Activated naive CD8-positive, alpha-beta T cell treated with anti-CD3 and anti-CD28 coated beads, Interleukin-2, amount 10 ng/mL, durations not matched to agents 7 days and 5 days (primary cell): Measurements from ENCODE around the gene CCDC74A. TPM values are rescaled to one million over a fixed set of nuclear protein-coding genes. Genes with fewer than 3 reads are reported as not detected.
"Not testable (repeated sequence)": the region's sequence is repeated elsewhere in the genome, so short reads cannot be mapped to it uniquely, and the experiment has no call there.

Source experiments
- ATAC-seq: fragments of 150-1000 bp; cut with Tn5 transposase; one replicate; pipeline ENCODE4 v1.10.0; 2021; ENCODE audit warnings: low read depth, moderate library complexity
- POLR2A ChIA-PET: fragments of 350-600 bp; sonication (Branson Sonifier 250); formaldehyde crosslinking; loops from one replicate; lab custom pipeline; 2021; ENCODE audit warnings: antibody characterized with exemption; lab: Charles Lee
- DNase-seq: peaks from one replicate; pipeline ENCODE4 v3.0.0; 2021
- H3K27ac Mint-ChIP-seq: one replicate; pipeline ENCODE4 v1.8.0; 2022; ENCODE audit warnings: mild to moderate bottlenecking, mixed read lengths
- H3K27me3 Mint-ChIP-seq: one replicate; pipeline ENCODE4 v1.8.0; 2022; ENCODE audit warnings: mild to moderate bottlenecking, moderate library complexity, mixed read lengths
- H3K36me3 Mint-ChIP-seq: one replicate; pipeline ENCODE4 v1.8.0; 2021; ENCODE audit warnings: mild to moderate bottlenecking, mixed read lengths
- H3K4me1 Mint-ChIP-seq: one replicate; pipeline ENCODE4 v1.8.0; 2021; ENCODE audit warnings: mixed read lengths
- H3K4me3 Mint-ChIP-seq: one replicate; pipeline ENCODE4 v1.8.0; 2022; ENCODE audit warnings: mild to moderate bottlenecking, moderate library complexity, mixed read lengths
- H3K9me3 Mint-ChIP-seq: one replicate; pipeline ENCODE4 v1.8.0; 2021; ENCODE audit warnings: mixed read lengths
- total RNA-seq, 2 experiments: library from RNA; stranded (reverse); gene quantifications; one replicate each; pipeline ENCODE4 v1.2.3, GENCODE V29; 2021

Gene CCDC74A
- total RNA-seq, 2 experiments from 2014 or later = 4.8 to 4.9 TPM

DNA sequence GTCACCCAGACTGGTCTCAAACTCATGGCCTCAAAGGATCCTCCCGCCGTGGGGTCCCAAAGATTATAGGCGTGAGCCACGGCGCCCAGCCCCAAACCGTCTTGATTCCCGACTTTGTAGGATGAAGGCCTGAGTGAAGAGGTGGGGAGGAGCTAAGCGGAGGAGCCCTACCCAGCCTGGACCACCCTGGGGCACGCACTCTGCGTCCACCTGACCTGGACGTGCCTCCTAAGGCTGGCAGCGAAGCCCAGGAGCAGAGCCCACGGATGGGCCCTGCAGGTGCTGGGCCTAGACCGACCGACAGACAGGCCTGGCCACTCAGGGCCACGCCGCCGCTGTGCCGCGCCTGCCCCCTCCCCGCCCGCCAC, 36.2 kb upstream of the CCDC74A start:
- DNase-seq, ATAC-seq, H3K9me3 Mint-ChIP-seq, H3K27me3 Mint-ChIP-seq, H3K36me3 Mint-ChIP-seq: not testable (repeated sequence)
- peaks cover 29% of the 10 kb centered on the region for H3K4me1 Mint-ChIP-seq
- peak overlapping the region; percentile 92 for H3K27ac Mint-ChIP-seq
- peak overlapping the region; percentile 91 for H3K4me3 Mint-ChIP-seq
- POLR2A ChIA-PET = interaction anchor here (2.1 to 3.2 kb wide), 2 partner anchors 12 to 191 kb away, joined by 6 to 41 read pairs; no protein-coding TSS in a partner anchor

- not testable (repeated sequence) for H3K9me3 Mint-ChIP-seq, H3K27me3 Mint-ChIP-seq, DNase-seq, H3K36me3 Mint-ChIP-seq, ATAC-seq
- POLR2A ChIA-PET = interaction anchor here (0.7 to 3.2 kb wide), 7 partner anchors 9 to 399 kb away, joined by 3 to 41 read pairs (median 5); partner anchors contain the start of gene FAM168B
- peak within 1 kb of the TSS; percentile 97 for H3K4me3 Mint-ChIP-seq
- H3K27ac Mint-ChIP-seq = peak within 1 kb of the TSS; percentile 99
- peaks cover 33% of the 10 kb centered on the region for H3K4me1 Mint-ChIP-seq
Observed at GRCh38 chr2:131492015-131492417, 35.7 kb upstream of the CCDC74A start, which contains the start of gene MZT2A. MZT2A (minus strand) TSS chr2:131492397; CDS start chr2:131492376, 21 bp downstream.

DNA sequence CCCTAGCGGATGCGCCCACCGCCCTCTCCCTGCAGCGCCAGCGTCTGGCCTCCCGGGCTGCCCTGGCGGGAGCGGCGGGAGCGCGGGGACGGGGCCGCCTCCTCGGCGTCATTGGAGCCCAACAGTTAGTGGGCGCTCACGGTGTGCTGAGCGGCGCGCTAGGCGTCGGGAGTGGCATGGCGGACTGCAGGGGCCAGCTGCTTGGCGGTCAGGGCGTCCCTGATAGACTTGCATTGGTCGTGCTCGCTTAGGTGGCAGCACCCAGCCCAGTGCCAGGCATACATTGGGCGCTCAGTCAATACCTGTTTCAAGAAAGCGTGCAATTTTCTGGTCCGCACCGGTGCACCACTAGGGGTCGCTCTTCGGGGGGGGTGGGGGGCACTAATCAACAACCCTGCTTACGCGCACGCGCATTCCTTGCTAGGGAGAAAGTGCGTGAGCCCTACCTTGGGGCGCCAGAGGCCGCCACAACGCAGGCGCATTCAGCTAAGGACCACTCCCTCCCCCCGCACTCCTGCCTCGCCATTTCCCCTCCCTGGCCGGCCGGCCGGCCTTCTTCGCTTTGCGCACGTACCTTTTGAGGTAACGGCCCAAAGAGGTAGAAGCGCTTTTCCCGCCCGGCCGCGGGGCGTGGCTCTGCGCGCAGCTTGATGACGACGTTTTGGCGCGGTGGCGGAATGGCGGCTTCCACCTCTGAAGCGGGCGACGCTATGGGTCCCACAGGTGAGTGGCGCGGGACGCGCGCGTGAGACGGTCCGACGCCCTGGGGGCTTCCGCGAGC, 35.1 kb upstream of the CCDC74A start:
- peak overlapping the region; percentile 99 for H3K27ac Mint-ChIP-seq
- no peaks in the 10 kb centered on the region for H3K9me3 Mint-ChIP-seq
- ATAC-seq (peak; percentile 85), DNase-seq (peak; percentile 97)
- POLR2A ChIA-PET = interaction anchor here (0.7 to 3.2 kb wide), 7 partner anchors 9 to 399 kb away, joined by 3 to 41 read pairs (median 5); partner anchors contain the start of gene FAM168B
- peak overlapping the region; percentile 97 for H3K4me3 Mint-ChIP-seq
- H3K27me3 Mint-ChIP-seq = no peaks in the 10 kb centered on the region
- peaks cover 34% of the 10 kb centered on the region for H3K4me1 Mint-ChIP-seq
- H3K36me3 Mint-ChIP-seq = peaks cover 11% of the 10 kb centered on the region

GRCh38 chr2:131493199-131493968, 34.3 kb upstream of the CCDC74A start:
- H3K27ac Mint-ChIP-seq = peak overlapping the region; percentile 99
- POLR2A ChIA-PET = interaction anchor here (1.0 to 3.2 kb wide), 5 partner anchors 10 to 400 kb away, joined by 3 to 41 read pairs (median 6); partner anchors contain the start of gene FAM168B
- no peaks in the 10 kb centered on the region for H3K27me3 Mint-ChIP-seq
- DNase-seq = no peak
- ATAC-seq = peak; percentile 29
- no peaks in the 10 kb centered on the region for H3K9me3 Mint-ChIP-seq
- peak overlapping the region; percentile 97 for H3K4me3 Mint-ChIP-seq
- H3K36me3 Mint-ChIP-seq = peaks cover 13% of the 10 kb centered on the region
- peaks cover 35% of the 10 kb centered on the region for H3K4me1 Mint-ChIP-seq

- H3K27me3 Mint-ChIP-seq, H3K9me3 Mint-ChIP-seq, POLR2A ChIA-PET, H3K27ac Mint-ChIP-seq, DNase-seq, ATAC-seq: not testable (repeated sequence)
- H3K4me1 Mint-ChIP-seq = peaks cover 30% of the 10 kb centered on the region
- peaks cover 16% of the 10 kb centered on the region for H3K36me3 Mint-ChIP-seq
- H3K4me3 Mint-ChIP-seq = peak overlapping the region; percentile 22
Observed at GRCh38 chr2:131495506-131495905, 32.2 kb upstream of the CCDC74A start.

GRCh38 chr2:131498321-131498973, 29.2 kb upstream of the CCDC74A start:
- DNase-seq, H3K4me3 Mint-ChIP-seq, H3K9me3 Mint-ChIP-seq, H3K27me3 Mint-ChIP-seq, ATAC-seq, POLR2A ChIA-PET: not testable (repeated sequence)
- peak overlapping the region; percentile 64 for H3K27ac Mint-ChIP-seq
- peaks cover 28% of the 10 kb centered on the region for H3K4me1 Mint-ChIP-seq
- H3K36me3 Mint-ChIP-seq = peaks cover 12% of the 10 kb centered on the region

DNA sequence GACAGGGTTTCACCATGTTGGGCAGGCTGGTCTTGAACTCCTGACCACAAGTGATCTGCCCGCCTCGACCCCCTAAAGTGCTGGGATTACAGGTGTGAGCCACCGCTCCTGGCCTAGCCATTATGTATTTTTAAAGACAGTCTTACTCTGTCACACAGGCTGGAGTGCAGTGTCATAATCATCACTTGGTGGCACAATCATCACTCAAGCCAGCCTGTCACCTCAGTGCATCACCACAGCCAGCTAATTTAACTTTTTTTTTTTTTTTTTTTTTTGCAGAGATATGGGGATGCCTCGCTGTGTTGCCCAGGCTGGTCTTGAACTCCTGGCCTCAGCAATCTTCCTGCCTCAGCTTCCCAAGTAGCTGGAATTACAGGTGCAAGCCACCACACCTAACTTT, 24.1 kb upstream of the CCDC74A start:
- DNase-seq, H3K27me3 Mint-ChIP-seq, H3K9me3 Mint-ChIP-seq, H3K4me3 Mint-ChIP-seq, ATAC-seq: not testable (repeated sequence)
- peaks cover 13% of the 10 kb centered on the region for H3K4me1 Mint-ChIP-seq
- H3K27ac Mint-ChIP-seq = peak overlapping the region; percentile 48
- POLR2A ChIA-PET = interaction anchor here (0.5 to 3.9 kb wide), 2 partner anchors 11 to 176 kb away, joined by 3 to 41 read pairs; partner anchors contain the start of gene MZT2A
- peaks cover 19% of the 10 kb centered on the region for H3K36me3 Mint-ChIP-seq

GRCh38 chr2:131504082-131504750, 23.5 kb upstream of the CCDC74A start:
- not testable (repeated sequence) for DNase-seq
- H3K4me1 Mint-ChIP-seq = peaks cover 11% of the 10 kb centered on the region

GRCh38 chr2:131509615-131510014, 18.1 kb upstream of the CCDC74A start:
- POLR2A ChIA-PET = interaction anchor here (0.5 kb wide), 1 partner anchor 36 kb away, joined by 5 read pairs; no protein-coding TSS in a partner anchor
- ATAC-seq = no peak
- no peak overlapping the region for H3K27ac Mint-ChIP-seq
- no peaks in the 10 kb centered on the region for H3K27me3 Mint-ChIP-seq
- peaks cover 12% of the 10 kb centered on the region for H3K4me1 Mint-ChIP-seq
- no peaks in the 10 kb centered on the region for H3K9me3 Mint-ChIP-seq
- no peak for DNase-seq
- peaks cover 12% of the 10 kb centered on the region for H3K36me3 Mint-ChIP-seq
- no peak overlapping the region for H3K4me3 Mint-ChIP-seq

More at GRCh38 chr2:131504082-131504750, 23.5 kb upstream of the CCDC74A start:
- Mint-ChIP-seq H3K4me3 (peak overlapping the region; percentile 71), H3K27ac (peak overlapping the region; percentile 86), H3K36me3 (peaks cover 19% of the 10 kb centered on the region)
- H3K9me3 Mint-ChIP-seq, H3K27me3 Mint-ChIP-seq: not testable (repeated sequence)
- peak; percentile 99 for ATAC-seq
- POLR2A ChIA-PET = interaction anchor here (0.6 to 3.9 kb wide), 2 partner anchors 11 to 634 kb away, joined by 3 to 41 read pairs; partner anchors contain the start of gene MZT2A

- POLR2A ChIA-PET, H3K9me3 Mint-ChIP-seq, H3K27ac Mint-ChIP-seq, H3K4me3 Mint-ChIP-seq, ATAC-seq, H3K36me3 Mint-ChIP-seq, H3K27me3 Mint-ChIP-seq, DNase-seq: not testable (repeated sequence)
- peaks cover 12% of the 10 kb centered on the region for H3K4me1 Mint-ChIP-seq
Observed at GRCh38 chr2:131511291-131511968, 16.3 kb upstream of the CCDC74A start.

DNA sequence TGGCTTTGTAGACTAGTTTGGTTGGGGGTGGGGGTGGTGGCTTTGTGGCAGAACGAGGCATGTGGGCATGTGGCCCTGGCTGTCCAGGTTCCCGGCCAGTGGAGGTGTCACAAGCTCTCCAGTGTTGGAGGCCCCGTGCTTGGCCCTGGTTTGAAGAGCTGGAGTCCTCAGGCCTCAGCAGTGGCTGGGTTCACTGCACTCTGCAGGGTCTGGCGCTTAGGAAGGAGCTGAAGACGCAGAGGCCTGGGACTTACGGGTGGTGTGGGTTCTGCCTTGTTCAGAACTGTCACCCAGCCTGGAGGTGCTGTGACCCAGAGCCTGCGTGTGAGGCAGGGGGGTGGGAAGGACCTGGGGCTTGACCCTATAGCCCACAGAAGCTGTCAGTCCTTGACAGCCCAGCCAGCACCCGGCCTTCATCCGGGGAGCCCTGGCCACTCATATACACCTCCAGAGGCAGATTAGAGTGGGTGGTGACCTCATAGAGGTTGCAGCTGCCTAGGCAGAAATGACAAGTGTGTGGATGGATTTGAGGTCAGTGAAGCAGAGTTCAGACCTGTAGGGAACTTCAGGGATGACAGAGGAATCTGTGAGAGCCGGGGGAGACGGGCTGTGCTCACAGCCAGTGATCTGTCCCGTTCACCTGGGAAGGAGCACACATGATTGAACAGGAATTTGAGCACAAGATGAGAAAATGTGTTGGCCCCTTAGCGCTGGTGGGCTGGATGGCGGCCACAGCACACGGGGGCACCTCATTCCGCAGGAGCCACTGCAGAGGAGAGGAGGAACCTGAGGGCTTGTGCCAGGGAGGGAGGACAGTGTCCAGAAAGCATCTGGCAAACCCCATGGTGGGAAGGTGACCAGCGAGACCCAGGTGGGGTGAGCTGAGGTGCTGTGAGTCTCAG, 15.5 kb upstream of the CCDC74A start:
- H3K27me3 Mint-ChIP-seq, H3K4me3 Mint-ChIP-seq, ATAC-seq, POLR2A ChIA-PET, H3K9me3 Mint-ChIP-seq, DNase-seq, H3K36me3 Mint-ChIP-seq: not testable (repeated sequence)
- Mint-ChIP-seq H3K4me1 (peaks cover 12% of the 10 kb centered on the region), H3K27ac (peak overlapping the region; percentile 45)
